NB4 (cell line): ENCODE measurements around the gene SLC39A11.

Source experiments
- DNase-seq: peaks from one replicate; pipeline ENCODE4 v3.0.0; 2010; ENCODE audit warnings: low read depth
- H3K4me3 ChIP-seq: one replicate; pipeline ENCODE4 v1.5.1; 2011; ENCODE audit warnings: mild to moderate bottlenecking, low read depth, low read length, moderate library complexity
- MYC ChIP-seq: IDR thresholded peaks from 2 replicates; pipeline ENCODE4 v1.6.1; 2011; ENCODE audit warnings: low read depth, low read length
- POLR2A ChIP-seq: IDR thresholded peaks from 2 replicates; pipeline ENCODE4 v1.6.1; 2011; ENCODE audit warnings: mild to moderate bottlenecking; ENCODE audit not compliant: insufficient read length; ENCODE audit errors: extremely low read depth
- TF ChIP-seq, protein P1 (sequence below): IDR thresholded peaks from one replicate; pipeline ENCODE4 v1.5.1; 2012; ENCODE audit warnings: low read depth, low read length
- TF ChIP-seq, protein P2 (sequence below): IDR thresholded peaks from 2 replicates; pipeline ENCODE4 v1.6.1; 2011; ENCODE audit warnings: low read depth, low read length

Gene SLC39A11

GRCh38 chr17:72882426-72882825, 210.1 kb downstream of the SLC39A11 start:
- no peak for DNase-seq
- TF ChIP-seq POLR2A: no peak
- no peak for TF ChIP-seq MYC
- TF ChIP-seq, protein P1, sequence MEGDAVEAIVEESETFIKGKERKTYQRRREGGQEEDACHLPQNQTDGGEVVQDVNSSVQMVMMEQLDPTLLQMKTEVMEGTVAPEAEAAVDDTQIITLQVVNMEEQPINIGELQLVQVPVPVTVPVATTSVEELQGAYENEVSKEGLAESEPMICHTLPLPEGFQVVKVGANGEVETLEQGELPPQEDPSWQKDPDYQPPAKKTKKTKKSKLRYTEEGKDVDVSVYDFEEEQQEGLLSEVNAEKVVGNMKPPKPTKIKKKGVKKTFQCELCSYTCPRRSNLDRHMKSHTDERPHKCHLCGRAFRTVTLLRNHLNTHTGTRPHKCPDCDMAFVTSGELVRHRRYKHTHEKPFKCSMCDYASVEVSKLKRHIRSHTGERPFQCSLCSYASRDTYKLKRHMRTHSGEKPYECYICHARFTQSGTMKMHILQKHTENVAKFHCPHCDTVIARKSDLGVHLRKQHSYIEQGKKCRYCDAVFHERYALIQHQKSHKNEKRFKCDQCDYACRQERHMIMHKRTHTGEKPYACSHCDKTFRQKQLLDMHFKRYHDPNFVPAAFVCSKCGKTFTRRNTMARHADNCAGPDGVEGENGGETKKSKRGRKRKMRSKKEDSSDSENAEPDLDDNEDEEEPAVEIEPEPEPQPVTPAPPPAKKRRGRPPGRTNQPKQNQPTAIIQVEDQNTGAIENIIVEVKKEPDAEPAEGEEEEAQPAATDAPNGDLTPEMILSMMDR: no peak
- TF ChIP-seq, protein P2, sequence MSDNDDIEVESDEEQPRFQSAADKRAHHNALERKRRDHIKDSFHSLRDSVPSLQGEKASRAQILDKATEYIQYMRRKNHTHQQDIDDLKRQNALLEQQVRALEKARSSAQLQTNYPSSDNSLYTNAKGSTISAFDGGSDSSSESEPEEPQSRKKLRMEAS: no peak
- H3K4me3 ChIP-seq: no peak overlapping the region

DNA sequence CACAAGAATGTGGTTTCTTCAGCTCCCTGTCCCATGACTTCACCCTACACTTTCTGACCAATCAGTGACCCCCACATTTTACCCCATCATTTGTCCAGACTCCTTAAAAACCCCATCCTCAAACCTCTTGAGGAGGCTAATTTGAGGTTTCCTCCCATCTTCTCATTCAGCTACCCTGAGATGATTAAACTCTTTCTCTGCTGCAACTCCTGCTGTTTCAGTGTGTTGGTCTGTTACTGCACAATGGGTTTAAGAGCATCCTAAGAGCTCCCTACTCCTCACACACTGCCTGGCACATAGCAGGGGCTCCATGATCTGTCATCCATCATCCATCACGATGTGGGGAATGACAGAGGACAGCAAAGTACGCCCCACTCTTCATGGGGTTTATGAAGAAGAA, 212.6 kb downstream of the SLC39A11 start:
- TF ChIP-seq, protein P1: no peak
- TF ChIP-seq POLR2A: no peak
- TF ChIP-seq, protein P2: no peak
- TF ChIP-seq MYC: no peak

DNA sequence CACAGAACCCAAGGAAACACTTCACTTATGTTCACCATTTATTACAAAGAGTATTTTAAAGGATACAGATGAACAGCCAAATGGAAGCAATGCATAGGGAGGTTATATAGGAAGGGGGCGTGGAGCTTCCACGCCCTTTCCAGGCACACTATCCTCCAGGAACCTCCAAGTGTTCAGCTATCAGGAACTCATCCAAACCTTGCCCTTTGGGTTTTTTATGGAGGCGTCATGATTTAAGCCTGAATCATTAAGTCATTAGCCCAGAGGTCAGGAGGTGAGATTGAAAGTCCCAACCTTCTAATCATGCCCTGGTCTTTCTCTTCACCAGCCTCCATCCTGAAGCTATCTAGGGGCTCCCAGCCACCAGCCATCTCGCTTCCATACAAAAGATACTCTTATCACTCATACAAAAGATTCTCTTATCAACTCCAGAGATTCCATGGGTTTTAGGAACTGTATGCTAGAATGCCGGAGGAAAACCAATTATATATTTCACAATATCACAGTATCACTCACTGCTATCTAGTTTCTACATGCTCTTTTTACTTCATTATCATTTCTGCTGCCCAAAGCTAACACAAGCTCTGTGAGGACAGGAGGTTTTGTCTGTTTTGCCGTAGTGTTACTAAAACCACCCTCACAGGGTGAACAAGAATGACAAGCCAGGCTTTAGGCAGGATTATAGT, 213.4 kb downstream of the SLC39A11 start:
- no peak for TF ChIP-seq MYC
- TF ChIP-seq, protein P1: no peak
- TF ChIP-seq POLR2A: no peak
- TF ChIP-seq, protein P2: no peak
- no peak for DNase-seq
- H3K4me3 ChIP-seq: no peak overlapping the region

More for the DNA sequence above, 212.6 kb downstream of the SLC39A11 start:
- no peak overlapping the region for H3K4me3 ChIP-seq
- DNase-seq: no peak

GRCh38 chr17:72877348-72877747, 215.1 kb downstream of the SLC39A11 start:
- no peak for DNase-seq
- TF ChIP-seq, protein P1: no peak
- no peak for TF ChIP-seq MYC
- no peak for TF ChIP-seq POLR2A
- TF ChIP-seq, protein P2: no peak
- H3K4me3 ChIP-seq: no peak overlapping the region

GRCh38 chr17:72876413-72876812, 216.1 kb downstream of the SLC39A11 start:
- TF ChIP-seq, protein P2: no peak
- no peak for TF ChIP-seq POLR2A
- TF ChIP-seq, protein P1: no peak
- TF ChIP-seq MYC: no peak
- H3K4me3 ChIP-seq: no peak overlapping the region
- DNase-seq: no peak

DNA sequence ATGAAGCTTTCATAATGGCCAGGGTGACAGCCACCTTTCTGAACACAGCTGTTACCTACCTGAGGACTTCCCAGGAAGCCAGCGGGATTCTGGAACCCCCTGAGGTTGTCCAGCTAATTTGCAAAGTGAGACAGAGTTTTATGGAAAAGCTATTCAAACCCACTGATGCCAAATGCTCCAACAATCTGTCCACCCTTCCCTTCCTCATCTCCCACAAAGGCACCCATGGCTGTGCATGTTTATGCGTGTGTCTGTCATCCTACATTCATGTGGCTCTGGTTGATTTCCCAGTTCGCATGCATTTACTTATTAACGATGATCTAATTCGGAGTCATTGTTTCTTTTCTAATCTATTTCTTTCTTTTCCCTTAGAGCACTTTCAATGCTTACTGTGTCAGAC, 217.1 kb downstream of the SLC39A11 start:
- no peak overlapping the region for H3K4me3 ChIP-seq
- DNase-seq: no peak
- TF ChIP-seq, protein P1: no peak
- TF ChIP-seq POLR2A (no peak), MYC (no peak)
- TF ChIP-seq, protein P2: no peak
